ENCODE data around the gene SMKR1.
"Not testable (repeated sequence)": the region's sequence is repeated elsewhere in the genome, so short reads cannot be mapped to it uniquely, and the experiment has no call there.

Gene SMKR1

GRCh38 chr7:129489491-129489890 lies 12.8 kb upstream of the SMKR1 start:
- DNase-seq = no peak

DNA sequence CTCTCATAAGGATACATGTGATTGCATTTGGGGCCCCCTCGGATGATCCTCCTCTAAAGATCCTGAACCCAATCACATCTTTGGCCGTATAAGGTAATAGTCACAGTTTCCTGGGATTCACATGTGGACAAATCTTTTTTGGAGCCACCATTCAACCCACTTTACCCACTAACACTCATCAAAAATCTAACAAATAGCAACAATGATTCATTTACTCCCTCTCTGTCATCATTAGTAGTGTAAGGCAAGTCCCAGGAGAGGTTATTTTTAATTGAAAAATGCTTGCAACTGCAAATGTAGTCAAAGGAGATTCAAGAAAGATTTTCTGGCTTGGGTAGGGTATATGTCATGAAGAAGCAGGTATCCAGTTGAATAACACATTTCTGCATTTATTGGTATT lies 9.9 kb upstream of the SMKR1 start:
- DNase-seq = no peak

DNA sequence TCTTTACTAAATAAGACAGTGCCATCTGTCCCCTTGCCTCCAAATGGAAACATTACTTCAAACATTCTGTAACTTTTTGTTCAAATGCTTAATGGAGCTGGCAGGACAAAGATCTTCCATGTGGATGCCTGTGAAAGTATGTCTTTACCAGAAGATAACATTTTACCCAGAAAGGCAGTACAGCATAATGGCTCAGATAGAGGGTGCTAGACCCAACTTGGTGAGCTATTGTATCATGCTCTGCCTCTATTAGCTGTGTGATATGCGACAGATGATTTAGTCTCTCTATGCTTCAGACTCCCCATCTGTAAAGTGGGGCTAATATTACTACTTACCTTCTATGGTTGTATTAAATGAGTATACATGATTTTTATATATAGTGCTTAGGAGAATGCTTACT lies 8.8 kb upstream of the SMKR1 start:
- no peak for DNase-seq

DNA sequence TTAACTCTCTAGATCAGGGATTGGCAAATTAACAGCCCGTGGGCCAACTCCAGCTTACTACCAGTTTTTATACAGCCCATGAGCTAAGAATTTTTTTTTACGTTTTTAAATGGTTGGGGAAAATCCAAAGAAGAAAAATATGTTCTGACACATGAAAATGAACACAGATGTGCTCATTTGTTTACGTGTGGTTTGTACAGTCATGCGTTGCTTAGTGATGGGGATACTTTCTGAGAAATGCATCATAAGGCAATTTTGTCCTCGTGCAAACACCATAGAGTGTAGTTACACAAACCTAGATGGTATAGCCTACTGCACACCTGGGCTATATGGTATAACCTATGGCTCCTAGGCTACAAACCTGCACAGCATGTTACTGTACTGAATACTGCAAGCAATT lies 8.3 kb upstream of the SMKR1 start:
- peak; percentile 67 to 72 for DNase-seq

- DNase-seq = no peak
Observed at GRCh38 chr7:129495987-129496386, 6.3 kb upstream of the SMKR1 start.

GRCh38 chr7:129496653-129497052 lies 5.7 kb upstream of the SMKR1 start:
- DNase-seq = no peak

- no peak for DNase-seq
Observed at GRCh38 chr7:129497156-129497555, 5.2 kb upstream of the SMKR1 start.

- DNase-seq = no peak
Observed at GRCh38 chr7:129498021-129498420, 4.3 kb upstream of the SMKR1 start.

DNA sequence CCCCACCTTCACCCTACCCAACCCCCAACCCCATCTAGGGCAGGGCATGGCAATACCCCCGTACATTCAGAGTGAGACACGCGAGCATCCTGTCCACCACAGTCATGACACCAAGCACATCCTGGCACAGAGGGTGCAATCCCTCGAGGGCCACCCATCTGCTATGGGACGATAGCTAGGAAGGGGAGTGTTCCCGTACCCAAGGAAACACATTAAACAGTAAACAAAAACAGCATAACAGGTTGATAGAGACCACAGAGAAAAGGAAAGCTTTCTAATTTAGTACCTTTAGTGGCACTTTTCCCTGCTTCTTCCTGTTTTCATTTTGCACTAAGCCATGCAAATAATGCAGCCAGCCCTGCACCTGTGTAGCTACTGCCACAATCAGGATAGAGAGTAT lies 2.3 kb upstream of the SMKR1 start:
- no peak for DNase-seq

DNA sequence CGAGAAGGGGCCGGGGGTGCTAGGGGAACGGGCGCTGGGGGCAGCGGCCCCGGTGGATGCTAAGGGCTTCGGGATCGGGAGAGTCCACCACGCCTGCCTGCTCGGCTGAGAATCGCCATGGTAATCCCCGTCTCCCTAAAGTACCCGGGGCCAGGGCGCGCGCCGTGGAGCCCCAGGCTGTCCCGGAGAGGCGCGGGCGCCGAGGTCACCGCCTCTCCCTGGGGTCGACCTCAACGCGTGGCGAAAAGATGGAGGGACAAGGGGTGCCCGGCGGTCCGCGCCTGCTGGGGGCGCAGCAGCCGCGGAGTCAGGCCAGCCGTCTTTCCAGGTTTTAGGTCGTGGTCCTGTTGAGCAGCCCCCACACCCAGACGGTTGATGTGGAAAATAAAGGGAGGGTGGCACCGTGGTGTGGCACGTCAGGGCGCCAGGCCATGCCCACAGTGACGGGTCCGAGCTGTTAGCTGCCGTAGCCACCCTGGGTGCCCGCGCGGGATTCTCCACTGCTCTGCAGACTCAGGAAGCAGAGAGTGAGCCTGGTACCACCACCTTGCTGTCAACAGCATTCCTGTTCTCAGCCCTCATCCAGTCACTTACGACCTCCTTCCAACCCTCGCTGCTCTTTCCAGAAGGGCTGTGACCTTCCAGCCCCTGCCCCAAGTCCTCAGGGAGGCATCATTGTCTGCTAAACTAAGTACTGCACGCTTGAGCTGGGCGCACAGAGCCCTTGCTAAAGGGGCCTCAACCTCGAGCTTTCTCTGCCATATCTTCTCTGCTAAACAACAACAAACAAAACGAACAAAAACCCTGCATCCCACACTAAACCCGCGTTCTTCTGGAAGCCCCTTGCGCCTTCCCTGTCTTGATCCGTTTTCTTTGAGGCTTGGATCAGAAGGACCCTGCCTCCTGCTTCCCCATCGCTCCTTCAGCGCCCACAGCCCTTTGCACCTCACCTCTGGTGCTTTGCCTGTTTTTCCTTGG lies 666 bp downstream of the SMKR1 start:
- DNase-seq = no peak

DNA sequence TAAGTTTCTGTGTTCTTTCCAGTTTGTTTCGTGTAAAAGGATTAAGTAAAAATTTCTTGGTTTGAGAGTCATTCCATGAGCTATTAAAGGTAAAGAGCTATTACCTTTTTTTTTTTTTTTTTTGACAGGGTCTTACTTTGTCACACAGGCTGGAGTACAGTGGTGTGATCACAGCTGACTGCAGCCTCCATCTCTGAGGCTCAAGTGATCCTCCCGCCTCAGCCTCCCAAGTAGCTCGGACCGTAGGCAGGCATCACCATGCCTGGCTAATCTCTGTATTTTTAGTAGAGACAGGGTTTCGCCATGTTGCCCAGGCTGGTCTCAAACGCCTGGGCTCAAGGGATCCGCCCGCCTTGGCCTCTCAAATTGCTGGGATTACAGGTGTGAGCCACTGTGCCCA lies 1.4 kb downstream of the SMKR1 start:
- DNase-seq = no peak

DNA sequence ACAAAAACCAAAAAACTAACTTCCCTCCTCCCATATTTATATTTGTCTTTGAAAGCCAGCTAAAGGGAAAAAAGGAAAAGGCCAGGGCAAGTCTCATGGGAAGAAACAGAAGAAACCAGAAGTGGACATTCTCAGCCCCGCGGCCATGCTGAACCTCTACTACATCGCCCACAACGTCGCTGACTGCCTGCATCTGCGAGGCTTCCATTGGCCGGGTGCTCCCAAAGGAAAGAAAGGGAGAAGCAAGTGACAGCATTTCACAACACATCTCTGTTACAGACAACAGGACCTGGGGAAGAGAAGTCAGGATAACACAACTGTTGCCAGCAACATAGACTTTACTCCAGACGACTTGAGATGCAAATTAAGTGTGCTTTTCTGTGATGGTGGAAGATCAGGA lies 9.9 kb downstream of the SMKR1 start:
- DNase-seq = no peak

DNA sequence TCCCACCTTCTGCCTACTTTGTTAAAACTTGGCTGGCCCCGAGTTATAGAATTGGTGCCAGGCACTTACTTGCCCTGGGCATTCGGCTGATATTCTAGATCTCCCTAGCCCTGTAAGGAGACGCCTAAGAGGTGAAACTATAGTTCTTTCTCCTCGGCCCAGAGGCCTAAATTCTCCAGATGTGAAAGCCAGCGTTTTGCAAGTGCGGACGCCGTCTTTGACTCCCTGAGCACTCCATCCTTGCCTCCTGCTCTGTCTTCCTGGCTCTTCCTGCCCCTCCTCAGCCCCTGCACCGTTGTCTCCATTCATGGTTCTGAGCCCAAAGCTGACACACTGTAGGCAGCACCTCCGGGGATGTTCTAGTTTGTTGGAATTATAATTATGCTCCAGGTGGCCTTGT lies 11.2 kb downstream of the SMKR1 start:
- no peak for DNase-seq

DNA sequence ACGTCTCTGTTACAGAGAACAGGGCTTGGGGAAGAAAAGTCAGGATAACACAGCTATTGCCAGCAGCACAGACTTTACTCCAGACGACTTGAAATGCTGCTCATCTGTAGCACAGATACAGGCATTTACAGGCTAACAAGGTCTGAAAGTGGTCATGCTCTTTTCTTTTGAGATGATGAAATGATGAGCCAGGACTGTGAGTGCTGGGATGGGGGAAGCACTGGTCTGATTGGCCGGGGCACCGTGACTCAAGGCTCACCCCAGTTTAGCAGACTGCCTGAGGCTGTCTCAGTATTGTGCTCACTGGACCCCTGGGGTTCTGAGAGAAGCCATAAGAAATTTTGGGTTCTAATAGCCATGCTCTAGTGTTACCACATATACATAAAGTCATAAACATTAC lies 12.4 kb downstream of the SMKR1 start:
- no peak for DNase-seq

GRCh38 chr7:129515381-129515780 lies 13.1 kb downstream of the SMKR1 start:
- DNase-seq = no peak

- DNase-seq = peak in 1 of 2 donors; percentile 48
Observed at GRCh38 chr7:129517931-129518330, 15.6 kb downstream of the SMKR1 start.

DNA sequence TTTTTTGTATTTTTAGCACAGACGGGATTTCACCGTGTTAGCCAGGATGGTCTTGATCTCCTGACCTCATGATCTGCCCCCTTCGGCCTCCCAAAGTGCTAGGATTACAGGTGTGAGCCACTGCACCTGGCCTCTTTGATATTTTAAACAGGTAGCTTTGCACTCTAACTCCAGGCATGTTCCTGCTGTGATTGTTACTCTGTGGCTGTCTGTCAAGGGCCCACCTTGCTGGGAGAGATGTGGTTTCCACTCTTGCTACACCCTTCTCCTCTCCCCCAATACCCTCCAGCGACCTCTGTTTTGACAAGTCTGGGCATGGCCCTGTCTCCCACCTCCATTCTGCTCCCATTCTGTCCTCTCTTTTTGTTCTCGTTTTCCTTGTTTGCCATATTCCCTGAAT lies 17.1 kb downstream of the SMKR1 start:
- no peak for DNase-seq

DNA sequence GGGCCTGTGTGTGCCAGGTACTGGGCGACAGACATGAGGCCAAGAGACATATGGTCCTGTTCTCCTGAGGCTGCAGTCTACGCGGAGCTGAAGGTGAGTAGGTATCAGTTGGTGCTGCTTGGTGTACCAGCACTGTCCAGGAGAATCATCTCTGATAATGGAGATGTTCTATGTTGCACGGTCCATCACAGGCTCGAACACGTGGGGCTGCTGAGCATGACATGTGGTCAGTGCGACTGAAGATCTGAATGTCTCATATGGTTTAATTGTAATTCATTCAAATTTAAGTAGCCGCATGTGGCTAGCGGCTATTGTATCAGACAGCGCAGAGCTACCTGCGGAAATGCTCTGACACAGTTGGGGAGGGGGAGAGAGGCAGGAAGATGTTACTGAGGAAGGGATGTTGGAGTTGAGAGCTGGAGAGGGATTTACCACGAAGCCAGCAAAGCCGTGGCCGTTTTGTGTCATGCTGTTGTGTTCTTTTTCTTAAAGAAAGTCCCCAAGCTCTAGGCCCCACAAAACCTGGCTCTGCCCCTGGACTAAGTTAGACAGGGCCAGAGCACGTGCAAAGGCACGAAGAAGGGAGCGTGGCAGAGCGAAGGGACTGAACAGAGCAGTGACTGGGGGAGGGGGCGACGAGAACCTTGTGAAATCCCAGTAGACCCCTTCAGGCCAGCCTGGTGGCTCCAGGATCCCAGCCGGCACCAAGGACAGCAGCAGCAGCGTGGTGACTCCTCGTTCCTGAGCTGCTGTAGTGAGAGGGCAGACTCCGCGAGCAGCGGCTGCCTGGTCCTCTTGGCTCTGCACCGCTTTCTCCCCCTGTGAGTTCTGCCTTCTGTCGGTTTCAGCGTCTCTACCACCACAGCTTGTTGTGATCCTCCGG lies 20.0 kb downstream of the SMKR1 start:
- DNase-seq = no peak

GRCh38 chr7:129522971-129523340 lies 20.6 kb downstream of the SMKR1 start:
- DNase-seq = no peak

GRCh38 chr7:129523924-129524323 lies 21.6 kb downstream of the SMKR1 start:
- no peak for DNase-seq

DNA sequence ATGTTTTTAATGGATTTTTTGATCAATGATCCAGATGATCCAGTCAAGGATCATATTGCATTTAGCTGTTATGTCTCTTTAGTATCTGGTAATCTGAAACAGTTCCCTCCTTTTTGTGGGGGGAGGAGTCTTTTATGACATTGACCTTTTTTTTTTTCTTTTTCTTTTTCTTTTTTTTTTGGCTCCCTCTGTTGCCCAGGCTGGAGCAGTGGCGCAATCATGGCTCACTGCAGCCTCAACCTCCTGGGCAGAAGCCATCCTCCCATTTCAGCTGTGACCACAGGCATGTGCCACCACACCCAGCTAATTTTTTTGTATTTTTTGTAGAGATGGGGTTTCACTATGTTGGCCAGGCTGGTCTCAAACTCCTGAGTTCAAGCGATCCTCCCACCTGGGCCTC lies 22.1 kb downstream of the SMKR1 start:
- not testable (repeated sequence) for DNase-seq

DNA sequence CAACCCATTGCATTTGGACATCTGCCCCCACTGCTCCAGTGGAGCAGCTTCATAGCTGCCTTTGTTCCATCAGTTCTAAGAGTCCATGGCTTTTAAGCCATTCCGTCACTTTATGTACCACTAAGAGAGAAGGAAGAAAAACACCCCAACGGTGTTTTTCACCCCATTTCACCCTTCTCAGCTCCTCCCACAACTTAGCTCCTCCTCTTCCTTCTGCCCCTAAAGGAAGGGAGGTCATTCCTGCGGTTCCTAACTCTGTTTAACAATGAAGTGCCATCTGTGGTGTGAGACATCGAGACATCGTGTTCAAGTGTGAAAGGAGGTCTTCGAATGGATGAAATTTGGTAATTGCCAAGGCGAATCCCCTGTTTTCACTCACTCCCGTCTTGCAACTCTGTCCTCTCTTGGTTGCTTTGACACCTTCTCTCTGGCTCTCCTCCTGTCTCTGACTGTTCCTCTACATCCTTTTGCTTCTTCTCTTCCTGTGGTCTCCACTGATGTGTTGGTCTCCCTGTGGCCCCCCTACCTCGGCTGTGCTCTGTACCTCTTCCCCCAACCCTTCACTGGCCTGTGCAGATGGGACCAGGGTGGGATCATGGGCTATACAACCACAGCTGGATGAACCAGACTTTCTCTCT lies 23.0 kb downstream of the SMKR1 start:
- DNase-seq = no peak

GRCh38 chr7:129529643-129530042 lies 27.3 kb downstream of the SMKR1 start:
- DNase-seq = no peak
